ENCODE measurements around the gene PRKAG2. TPM values are rescaled to one million over a fixed set of nuclear protein-coding genes. Genes with fewer than 3 reads are reported as not detected.

PRKAG2 gene
- polyA plus RNA-seq, 2 donors = 9.0 to 11.2 TPM

- Histone ChIP-seq H3K36me3 (ENCODE audit: control insufficient read depth in 2 of 2, insufficient read depth in 2 of 2, low read length in 1 of 2) (no peaks in the 10 kb centered on the region), H3K4me1 (ENCODE audit: control insufficient read depth in 2 of 2, insufficient read depth in 2 of 2, low read length in 1 of 2) (peaks cover 3 to 16% of the 10 kb centered on the region in 2 donors), H3K27me3 (ENCODE audit: control insufficient read depth in 1 of 2, insufficient read depth in 2 of 2, low read length in 2 of 2) (no peaks in the 10 kb centered on the region), H3K9me3 (ENCODE audit: control insufficient read depth in 2 of 2, insufficient read depth in 1 of 2, low read depth in 1 of 2, low read length in 1 of 2) (no peaks in the 10 kb centered on the region), H3K27ac (ENCODE audit: low read depth in 2 of 2, low read length in 1 of 2) (no peak overlapping the region), H3K4me3 (ENCODE audit: low read depth in 1 of 2, low read length in 2 of 2) (no peak overlapping the region)
- WGBS, 2 donors = 88 to 89% methylated on average over 5 of the region's 5 CpGs
Measured at GRCh38 chr7:151815419-151815818, 61.5 kb downstream of the PRKAG2 start.

GRCh38 chr7:151814400-151815009, 62.4 kb downstream of the PRKAG2 start:
- Histone ChIP-seq H3K4me3 (ENCODE audit: low read depth in 1 of 2, low read length in 2 of 2) (no peak overlapping the region), H3K9me3 (ENCODE audit: control insufficient read depth in 2 of 2, insufficient read depth in 1 of 2, low read depth in 1 of 2, low read length in 1 of 2) (no peaks in the 10 kb centered on the region), H3K36me3 (ENCODE audit: control insufficient read depth in 2 of 2, insufficient read depth in 2 of 2, low read length in 1 of 2) (no peaks in the 10 kb centered on the region), H3K4me1 (ENCODE audit: control insufficient read depth in 2 of 2, insufficient read depth in 2 of 2, low read length in 1 of 2) (peaks cover 3 to 9% of the 10 kb centered on the region in 2 donors), H3K27ac (ENCODE audit: low read depth in 2 of 2, low read length in 1 of 2) (no peak overlapping the region), H3K27me3 (ENCODE audit: control insufficient read depth in 1 of 2, insufficient read depth in 2 of 2, low read length in 2 of 2) (no peaks in the 10 kb centered on the region)
- 77 to 86% methylated on average over 18 of the region's 18 CpGs for WGBS, 2 donors

- Histone ChIP-seq H3K4me3 (ENCODE audit: low read depth in 1 of 2, low read length in 2 of 2) (no peak overlapping the region), H3K4me1 (ENCODE audit: control insufficient read depth in 2 of 2, insufficient read depth in 2 of 2, low read length in 1 of 2) (peaks cover 0 to 13% of the 10 kb centered on the region in 2 donors), H3K9me3 (ENCODE audit: control insufficient read depth in 2 of 2, insufficient read depth in 1 of 2, low read depth in 1 of 2, low read length in 1 of 2) (no peaks in the 10 kb centered on the region), H3K27me3 (ENCODE audit: control insufficient read depth in 1 of 2, insufficient read depth in 2 of 2, low read length in 2 of 2) (no peaks in the 10 kb centered on the region), H3K36me3 (ENCODE audit: control insufficient read depth in 2 of 2, insufficient read depth in 2 of 2, low read length in 1 of 2) (no peaks in the 10 kb centered on the region), H3K27ac (ENCODE audit: low read depth in 2 of 2, low read length in 1 of 2) (no peak overlapping the region)
- 84 to 88% methylated on average over 5 of the region's 5 CpGs for WGBS, 2 donors
Measured at GRCh38 chr7:151813997-151814396, 62.9 kb downstream of the PRKAG2 start.

- Histone ChIP-seq H3K36me3 (ENCODE audit: control insufficient read depth in 2 of 2, insufficient read depth in 2 of 2, low read length in 1 of 2) (no peaks in the 10 kb centered on the region), H3K27me3 (ENCODE audit: control insufficient read depth in 1 of 2, insufficient read depth in 2 of 2, low read length in 2 of 2) (no peaks in the 10 kb centered on the region), H3K4me1 (ENCODE audit: control insufficient read depth in 2 of 2, insufficient read depth in 2 of 2, low read length in 1 of 2) (peaks cover 0 to 12% of the 10 kb centered on the region in 2 donors), H3K27ac (ENCODE audit: low read depth in 2 of 2, low read length in 1 of 2) (no peak overlapping the region), H3K4me3 (ENCODE audit: low read depth in 1 of 2, low read length in 2 of 2) (no peak overlapping the region), H3K9me3 (ENCODE audit: control insufficient read depth in 2 of 2, insufficient read depth in 1 of 2, low read depth in 1 of 2, low read length in 1 of 2) (no peaks in the 10 kb centered on the region)
- WGBS, 2 donors = 82 to 85% methylated on average over 10 of the region's 10 CpGs
Measured at GRCh38 chr7:151813445-151813844, 63.5 kb downstream of the PRKAG2 start.

DNA sequence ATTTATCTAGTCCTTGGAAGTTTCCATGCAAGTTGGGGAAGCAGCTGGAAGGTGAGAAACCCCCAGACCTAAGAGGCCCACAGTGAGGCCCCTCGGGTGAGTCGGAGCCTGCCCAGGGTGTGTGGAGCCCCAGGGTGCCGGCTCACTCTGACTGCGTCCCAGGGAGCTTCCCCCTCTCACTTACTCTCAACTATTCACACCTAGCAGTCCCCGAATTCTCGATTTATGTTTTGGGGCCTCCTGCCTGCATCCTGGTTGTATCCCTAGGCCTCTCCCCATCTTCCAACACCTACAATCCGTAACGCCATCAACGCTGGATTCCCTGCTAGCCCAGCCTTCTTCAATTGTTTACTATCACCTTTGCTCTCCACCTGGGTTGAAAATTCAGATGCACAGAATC, 63.9 kb downstream of the PRKAG2 start:
- H3K27me3 ChIP-seq (ENCODE audit: control insufficient read depth in 1 of 2, insufficient read depth in 2 of 2, low read length in 2 of 2) = no peaks in the 10 kb centered on the region
- WGBS, 2 donors = 87 to 90% methylated on average over 9 of the region's 9 CpGs
- no peak overlapping the region for H3K4me3 ChIP-seq (ENCODE audit: low read depth in 1 of 2, low read length in 2 of 2)
- H3K4me1 ChIP-seq (ENCODE audit: control insufficient read depth in 2 of 2, insufficient read depth in 2 of 2, low read length in 1 of 2) = peaks cover 0 to 8% of the 10 kb centered on the region in 2 donors
- H3K9me3 ChIP-seq (ENCODE audit: control insufficient read depth in 2 of 2, insufficient read depth in 1 of 2, low read depth in 1 of 2, low read length in 1 of 2) = no peaks in the 10 kb centered on the region
- H3K27ac ChIP-seq (ENCODE audit: low read depth in 2 of 2, low read length in 1 of 2) = no peak overlapping the region
- H3K36me3 ChIP-seq (ENCODE audit: control insufficient read depth in 2 of 2, insufficient read depth in 2 of 2, low read length in 1 of 2) = no peaks in the 10 kb centered on the region

GRCh38 chr7:151810441-151811232, 66.3 kb downstream of the PRKAG2 start:
- H3K4me1 ChIP-seq (ENCODE audit: control insufficient read depth in 2 of 2, insufficient read depth in 2 of 2, low read length in 1 of 2) = peaks cover 0 to 8% of the 10 kb centered on the region in 2 donors
- H3K9me3 ChIP-seq (ENCODE audit: control insufficient read depth in 2 of 2, insufficient read depth in 1 of 2, low read depth in 1 of 2, low read length in 1 of 2) = no peaks in the 10 kb centered on the region
- no peaks in the 10 kb centered on the region for H3K27me3 ChIP-seq (ENCODE audit: control insufficient read depth in 1 of 2, insufficient read depth in 2 of 2, low read length in 2 of 2)
- WGBS, 2 donors = 84 to 91% methylated on average over 17 of the region's 17 CpGs
- H3K36me3 ChIP-seq (ENCODE audit: control insufficient read depth in 2 of 2, insufficient read depth in 2 of 2, low read length in 1 of 2) = no peaks in the 10 kb centered on the region
- H3K27ac ChIP-seq (ENCODE audit: low read depth in 2 of 2, low read length in 1 of 2) = no peak overlapping the region
- no peak overlapping the region for H3K4me3 ChIP-seq (ENCODE audit: low read depth in 1 of 2, low read length in 2 of 2)

GRCh38 chr7:151809864-151810170, 67.1 kb downstream of the PRKAG2 start:
- Histone ChIP-seq H3K9me3 (ENCODE audit: control insufficient read depth in 2 of 2, insufficient read depth in 1 of 2, low read depth in 1 of 2, low read length in 1 of 2) (no peaks in the 10 kb centered on the region), H3K4me1 (ENCODE audit: control insufficient read depth in 2 of 2, insufficient read depth in 2 of 2, low read length in 1 of 2) (peaks cover 0 to 8% of the 10 kb centered on the region in 2 donors), H3K27ac (ENCODE audit: low read depth in 2 of 2, low read length in 1 of 2) (no peak overlapping the region), H3K4me3 (ENCODE audit: low read depth in 1 of 2, low read length in 2 of 2) (no peak overlapping the region), H3K36me3 (ENCODE audit: control insufficient read depth in 2 of 2, insufficient read depth in 2 of 2, low read length in 1 of 2) (no peaks in the 10 kb centered on the region), H3K27me3 (ENCODE audit: control insufficient read depth in 1 of 2, insufficient read depth in 2 of 2, low read length in 2 of 2) (no peaks in the 10 kb centered on the region)
- WGBS, 2 donors = 66 to 70% methylated on average over 5 of the region's 5 CpGs

DNA sequence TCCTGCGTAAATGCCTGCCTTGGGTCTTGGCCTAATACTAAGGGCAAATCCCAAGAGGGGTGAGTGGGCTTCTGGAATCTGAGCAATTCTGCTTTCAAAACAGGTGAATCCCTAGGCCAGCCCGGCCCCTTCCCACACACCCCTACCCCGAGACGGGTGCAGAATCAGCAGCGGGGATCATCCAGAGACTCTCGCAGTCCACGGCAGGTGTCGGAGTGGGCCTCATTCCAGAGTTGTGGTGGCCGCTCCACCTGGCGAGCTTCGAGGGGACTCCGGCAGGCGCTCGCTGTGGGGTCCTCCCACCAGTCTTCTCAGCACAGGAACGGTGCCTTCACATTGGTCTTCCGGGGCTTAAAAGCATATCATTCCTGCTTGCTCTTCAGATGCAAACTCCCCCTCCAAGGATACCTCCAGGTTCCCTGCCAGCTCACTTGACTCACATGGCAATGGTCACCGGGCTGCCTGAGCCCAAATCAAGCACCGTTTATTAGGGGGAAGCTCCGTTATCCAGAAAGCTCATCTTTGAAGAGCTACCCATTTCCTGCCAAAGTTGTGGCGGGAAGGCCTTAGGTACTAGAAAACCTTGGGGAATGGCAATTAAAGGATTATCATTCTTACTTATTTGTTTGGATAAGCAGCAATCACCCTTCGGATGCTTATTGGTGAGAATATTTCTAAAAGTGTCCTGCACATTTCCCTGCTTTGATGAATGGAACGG, 67.6 kb downstream of the PRKAG2 start:
- H3K36me3 ChIP-seq (ENCODE audit: control insufficient read depth in 2 of 2, insufficient read depth in 2 of 2, low read length in 1 of 2) = peaks cover 0 to 2% of the 10 kb centered on the region in 2 donors
- H3K27ac ChIP-seq (ENCODE audit: low read depth in 2 of 2, low read length in 1 of 2) = no peak overlapping the region
- peaks cover 0 to 8% of the 10 kb centered on the region in 2 donors for H3K4me1 ChIP-seq (ENCODE audit: control insufficient read depth in 2 of 2, insufficient read depth in 2 of 2, low read length in 1 of 2)
- H3K4me3 ChIP-seq (ENCODE audit: low read depth in 1 of 2, low read length in 2 of 2) = no peak overlapping the region
- H3K9me3 ChIP-seq (ENCODE audit: control insufficient read depth in 2 of 2, insufficient read depth in 1 of 2, low read depth in 1 of 2, low read length in 1 of 2) = no peaks in the 10 kb centered on the region
- 79 to 87% methylated on average over 22 of the region's 22 CpGs for WGBS, 2 donors
- H3K27me3 ChIP-seq (ENCODE audit: control insufficient read depth in 1 of 2, insufficient read depth in 2 of 2, low read length in 2 of 2) = no peaks in the 10 kb centered on the region

DNA sequence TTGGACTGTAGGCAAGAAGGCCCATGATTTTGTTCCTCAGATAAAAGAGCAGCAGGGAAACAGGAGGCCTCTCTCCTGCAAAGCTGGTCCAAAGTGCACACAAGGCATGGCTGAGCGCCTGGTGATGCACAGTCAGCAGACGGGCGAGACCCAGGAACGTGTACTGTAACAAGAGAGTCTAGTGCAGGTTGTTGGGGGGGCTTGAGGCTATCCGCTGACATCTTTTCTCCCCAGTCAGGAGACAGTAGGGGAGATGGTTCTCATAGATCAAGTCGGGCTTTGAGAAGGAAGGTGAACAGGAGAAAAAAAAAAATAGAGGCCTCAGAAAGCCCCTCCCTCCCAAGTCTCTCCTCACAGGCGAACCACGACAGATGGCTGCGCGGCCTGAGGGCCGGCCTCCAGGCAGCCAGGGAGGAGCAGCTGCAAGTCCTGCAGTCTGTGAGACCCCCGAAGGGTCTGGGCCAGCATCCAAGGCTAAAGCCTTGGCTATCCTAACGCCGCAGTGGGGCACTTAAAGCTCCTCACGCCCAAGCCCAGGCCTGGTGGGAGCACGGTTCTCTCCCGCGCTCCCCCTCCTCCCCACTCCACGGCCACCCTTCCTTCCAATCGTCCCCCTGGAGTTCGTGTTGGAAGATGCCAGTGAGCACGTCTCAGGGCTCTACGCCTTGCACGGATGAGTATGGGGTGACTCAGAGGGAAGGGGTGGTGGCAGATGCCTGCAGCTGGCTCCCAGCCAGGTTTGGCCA, 68.3 kb downstream of the PRKAG2 start:
- H3K4me1 ChIP-seq (ENCODE audit: control insufficient read depth in 2 of 2, insufficient read depth in 2 of 2, low read length in 1 of 2) = peaks cover 0 to 8% of the 10 kb centered on the region in 2 donors
- no peak overlapping the region for H3K27ac ChIP-seq (ENCODE audit: low read depth in 2 of 2, low read length in 1 of 2)
- H3K36me3 ChIP-seq (ENCODE audit: control insufficient read depth in 2 of 2, insufficient read depth in 2 of 2, low read length in 1 of 2) = peaks cover 0 to 2% of the 10 kb centered on the region in 2 donors
- H3K9me3 ChIP-seq (ENCODE audit: control insufficient read depth in 2 of 2, insufficient read depth in 1 of 2, low read depth in 1 of 2, low read length in 1 of 2) = no peaks in the 10 kb centered on the region
- no peaks in the 10 kb centered on the region for H3K27me3 ChIP-seq (ENCODE audit: control insufficient read depth in 1 of 2, insufficient read depth in 2 of 2, low read length in 2 of 2)
- H3K4me3 ChIP-seq (ENCODE audit: low read depth in 1 of 2, low read length in 2 of 2) = no peak overlapping the region
- 74 to 79% methylated on average over 24 of the region's 24 CpGs for WGBS, 2 donors
